ENCODE data around the gene GPBP1. TPM values are rescaled to one million over a fixed set of nuclear protein-coding genes. Genes with fewer than 3 reads are reported as not detected.

The GPBP1 gene
- total and polyA plus RNA-seq, 2 experiments from 2014 or later: 105 to 109 TPM

DNA sequence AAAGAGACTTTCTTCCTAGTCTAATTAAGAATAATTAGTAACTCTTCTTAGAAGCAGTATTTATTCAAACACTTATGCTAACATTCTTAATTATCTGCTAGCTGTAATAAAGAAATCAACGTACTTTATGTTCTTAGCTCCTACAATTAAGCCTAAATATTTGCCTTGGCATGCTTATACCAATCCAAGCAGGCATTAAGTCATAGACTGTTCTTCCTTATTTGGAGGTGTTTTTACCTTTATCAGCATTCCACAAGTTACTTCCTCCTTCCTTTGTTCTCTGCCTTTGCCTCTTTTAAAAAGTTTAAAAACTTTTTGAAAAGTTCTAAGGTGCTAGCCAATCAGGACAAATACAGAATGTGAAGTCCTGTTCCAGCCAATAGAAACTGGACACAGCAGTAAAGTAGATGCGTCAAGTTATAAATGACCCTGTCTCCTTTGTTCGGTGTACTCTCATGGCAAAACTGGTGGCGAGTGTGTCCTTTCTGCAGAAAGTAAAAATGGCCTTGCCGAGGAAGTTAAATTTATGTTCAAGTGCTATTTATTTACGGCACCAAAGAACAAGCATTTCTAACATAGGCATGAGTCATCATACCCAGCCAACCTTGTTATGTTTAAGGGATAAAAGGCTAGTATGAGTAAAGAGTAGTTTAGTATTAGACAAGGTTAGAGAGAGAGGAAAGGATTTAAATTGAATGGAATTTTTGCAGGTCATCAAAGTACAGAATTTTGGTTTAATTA is 58.6 kb downstream of the GPBP1 start:
- Histone ChIP-seq H2AFZ (no peak overlapping the region), H3K36me3 (ENCODE audit: insufficient read depth) (peaks cover 18% of the 10 kb centered on the region; the same call in 1 of the 2 replicates), H3K9me2 (ENCODE audit: insufficient read depth) (no peaks in the 10 kb centered on the region), H3K79me2 (replicated peaks; ENCODE audit: insufficient read depth) (peaks cover 79% of the 10 kb centered on the region), H3F3A (replicated peaks; ENCODE audit: low read depth) (no peaks in the 10 kb centered on the region), H3K4me1 (ENCODE audit: insufficient read depth) (peaks cover 15% of the 10 kb centered on the region), H3K27ac (ENCODE audit: low read depth) (peak overlapping the region; percentile 15), H3K4me3 (no peak overlapping the region), H3K27me3 (ENCODE audit: insufficient read depth) (no peaks in the 10 kb centered on the region), H3K4me2 (no peak overlapping the region), H4K20me1 (replicated peaks; ENCODE audit: insufficient read depth) (0 out of 2 replicates have a peak, but pooled peaks cover 10% of the 10 kb centered on the region)
- Mint-ChIP-seq H3K4me1 (peaks cover 23% of the 10 kb centered on the region), H3K4me3 (no peak overlapping the region), H3K9me3 (peaks cover 21% of the 10 kb centered on the region), H3K36me3 (ENCODE audit: low read depth) (peaks cover 75% of the 10 kb centered on the region), H3K27ac (peak overlapping the region; percentile 12; the same call in 1 of the 2 replicates), H3K27me3 (ENCODE audit: insufficient read depth, low read depth, poor library complexity) (peaks cover 3% of the 10 kb centered on the region)
- DNase-seq (ENCODE audit: low spot score): no peak
- no peak for ATAC-seq
- TF ChIP-seq STAT1 (IDR thresholded peaks at IDR 0.05; ENCODE audit: unreplicated experiment): no peak
- TF ChIP-seq, protein P1, sequence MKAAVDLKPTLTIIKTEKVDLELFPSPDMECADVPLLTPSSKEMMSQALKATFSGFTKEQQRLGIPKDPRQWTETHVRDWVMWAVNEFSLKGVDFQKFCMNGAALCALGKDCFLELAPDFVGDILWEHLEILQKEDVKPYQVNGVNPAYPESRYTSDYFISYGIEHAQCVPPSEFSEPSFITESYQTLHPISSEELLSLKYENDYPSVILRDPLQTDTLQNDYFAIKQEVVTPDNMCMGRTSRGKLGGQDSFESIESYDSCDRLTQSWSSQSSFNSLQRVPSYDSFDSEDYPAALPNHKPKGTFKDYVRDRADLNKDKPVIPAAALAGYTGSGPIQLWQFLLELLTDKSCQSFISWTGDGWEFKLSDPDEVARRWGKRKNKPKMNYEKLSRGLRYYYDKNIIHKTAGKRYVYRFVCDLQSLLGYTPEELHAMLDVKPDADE (IDR thresholded peaks at IDR 0.05): no peak
- no peak for TF ChIP-seq EZH2 (IDR thresholded peaks at IDR 0.05; ENCODE audit: low read depth, unreplicated experiment)
- TF ChIP-seq, protein P2, sequence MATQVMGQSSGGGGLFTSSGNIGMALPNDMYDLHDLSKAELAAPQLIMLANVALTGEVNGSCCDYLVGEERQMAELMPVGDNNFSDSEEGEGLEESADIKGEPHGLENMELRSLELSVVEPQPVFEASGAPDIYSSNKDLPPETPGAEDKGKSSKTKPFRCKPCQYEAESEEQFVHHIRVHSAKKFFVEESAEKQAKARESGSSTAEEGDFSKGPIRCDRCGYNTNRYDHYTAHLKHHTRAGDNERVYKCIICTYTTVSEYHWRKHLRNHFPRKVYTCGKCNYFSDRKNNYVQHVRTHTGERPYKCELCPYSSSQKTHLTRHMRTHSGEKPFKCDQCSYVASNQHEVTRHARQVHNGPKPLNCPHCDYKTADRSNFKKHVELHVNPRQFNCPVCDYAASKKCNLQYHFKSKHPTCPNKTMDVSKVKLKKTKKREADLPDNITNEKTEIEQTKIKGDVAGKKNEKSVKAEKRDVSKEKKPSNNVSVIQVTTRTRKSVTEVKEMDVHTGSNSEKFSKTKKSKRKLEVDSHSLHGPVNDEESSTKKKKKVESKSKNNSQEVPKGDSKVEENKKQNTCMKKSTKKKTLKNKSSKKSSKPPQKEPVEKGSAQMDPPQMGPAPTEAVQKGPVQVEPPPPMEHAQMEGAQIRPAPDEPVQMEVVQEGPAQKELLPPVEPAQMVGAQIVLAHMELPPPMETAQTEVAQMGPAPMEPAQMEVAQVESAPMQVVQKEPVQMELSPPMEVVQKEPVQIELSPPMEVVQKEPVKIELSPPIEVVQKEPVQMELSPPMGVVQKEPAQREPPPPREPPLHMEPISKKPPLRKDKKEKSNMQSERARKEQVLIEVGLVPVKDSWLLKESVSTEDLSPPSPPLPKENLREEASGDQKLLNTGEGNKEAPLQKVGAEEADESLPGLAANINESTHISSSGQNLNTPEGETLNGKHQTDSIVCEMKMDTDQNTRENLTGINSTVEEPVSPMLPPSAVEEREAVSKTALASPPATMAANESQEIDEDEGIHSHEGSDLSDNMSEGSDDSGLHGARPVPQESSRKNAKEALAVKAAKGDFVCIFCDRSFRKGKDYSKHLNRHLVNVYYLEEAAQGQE (IDR thresholded peaks at IDR 0.05; ENCODE audit: unreplicated experiment): no peak
- no peak for TF ChIP-seq ZNF114 (CRISPR knock-in tag; IDR thresholded peaks at IDR 0.05)
- TF ChIP-seq POLR2AphosphoS5 (IDR thresholded peaks at IDR 0.05; ENCODE audit: low read depth): no peak

DNA sequence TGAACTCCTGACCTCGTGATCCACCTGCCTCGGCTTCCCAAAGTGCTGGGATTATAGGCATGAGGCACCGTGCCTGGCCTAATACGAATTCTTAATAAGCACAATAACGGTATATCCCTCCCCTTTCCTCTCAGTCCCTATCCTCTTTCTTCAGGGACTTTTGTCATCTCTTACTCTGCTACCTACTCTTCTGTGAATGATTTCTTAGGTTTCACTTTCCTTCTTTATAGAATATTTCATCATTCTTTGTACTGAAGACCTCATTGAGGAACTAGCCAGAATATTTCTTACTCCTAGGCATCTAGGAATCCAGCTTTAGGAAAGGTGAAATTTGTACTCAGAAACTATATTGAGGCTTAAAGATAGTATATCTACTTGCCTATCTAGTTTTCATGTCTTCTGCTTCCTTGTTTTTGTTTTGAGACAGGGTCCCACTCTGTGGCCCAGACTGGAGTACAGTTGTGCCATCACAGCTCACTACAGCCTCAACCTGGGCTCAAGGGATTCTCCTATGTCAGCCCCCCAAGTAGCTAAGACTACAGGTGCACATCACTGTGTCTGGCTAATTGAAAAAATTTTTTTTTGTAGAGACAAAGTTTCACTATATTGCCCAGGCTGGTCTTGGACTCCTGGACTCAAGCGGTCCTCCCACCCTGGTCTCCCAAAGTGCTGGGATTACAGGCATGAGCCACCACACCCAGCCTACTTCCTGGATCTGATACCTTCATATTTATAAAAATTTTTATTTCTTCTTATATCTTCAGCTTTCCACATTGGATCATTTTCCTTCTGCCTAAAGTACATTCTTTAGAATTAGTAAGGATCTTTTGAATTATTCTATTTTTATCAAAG is 69.7 kb downstream of the GPBP1 start:
- no peak overlapping the region for H2AFZ ChIP-seq
- no peaks in the 10 kb centered on the region for H3K9me3 Mint-ChIP-seq
- DNase-seq (ENCODE audit: low spot score) (no peak), ATAC-seq (no peak)
- H3K9me2 ChIP-seq (ENCODE audit: insufficient read depth): no peaks in the 10 kb centered on the region
- no peaks in the 10 kb centered on the region for H3K4me1 ChIP-seq (ENCODE audit: insufficient read depth)
- H3K36me3 ChIP-seq (ENCODE audit: insufficient read depth): peaks cover 24% of the 10 kb centered on the region
- H3K27ac Mint-ChIP-seq: peak overlapping the region; percentile 78; the same call in 1 of the 2 replicates
- no peaks in the 10 kb centered on the region for H3F3A ChIP-seq (replicated peaks; ENCODE audit: low read depth)
- H3K79me2 ChIP-seq (replicated peaks; ENCODE audit: insufficient read depth): peaks cover 22% of the 10 kb centered on the region
- no peak overlapping the region for H3K4me3 Mint-ChIP-seq
- H3K36me3 Mint-ChIP-seq (ENCODE audit: low read depth): peaks cover 29% of the 10 kb centered on the region
- no peaks in the 10 kb centered on the region for H3K27me3 ChIP-seq (ENCODE audit: insufficient read depth)
- peak overlapping the region; percentile 17; the same call in 1 of the 2 replicates for H3K27ac ChIP-seq (ENCODE audit: low read depth)
- peaks cover 2% of the 10 kb centered on the region for H3K27me3 Mint-ChIP-seq (ENCODE audit: insufficient read depth, low read depth, poor library complexity)
- no peak overlapping the region for H3K4me3 ChIP-seq
- H3K4me1 Mint-ChIP-seq: peaks cover 3% of the 10 kb centered on the region; the same call in 1 of the 3 replicates
- H3K4me2 ChIP-seq: no peak overlapping the region
- no peaks in the 10 kb centered on the region; the same call in none of the 2 replicates for H4K20me1 ChIP-seq (replicated peaks; ENCODE audit: insufficient read depth)
- no peak for TF ChIP-seq EZH2phosphoT487 (IDR thresholded peaks at IDR 0.05; ENCODE audit: unreplicated experiment)
- TF ChIP-seq, protein P1 (IDR thresholded peaks at IDR 0.05): no peak
- no peak for TF ChIP-seq POLR2AphosphoS5 (IDR thresholded peaks at IDR 0.05; ENCODE audit: low read depth)
- TF ChIP-seq, protein P2 (IDR thresholded peaks at IDR 0.05; ENCODE audit: unreplicated experiment): no peak
- no peak for TF ChIP-seq STAT1 (IDR thresholded peaks at IDR 0.05; ENCODE audit: unreplicated experiment)
- TF ChIP-seq, protein P3, sequence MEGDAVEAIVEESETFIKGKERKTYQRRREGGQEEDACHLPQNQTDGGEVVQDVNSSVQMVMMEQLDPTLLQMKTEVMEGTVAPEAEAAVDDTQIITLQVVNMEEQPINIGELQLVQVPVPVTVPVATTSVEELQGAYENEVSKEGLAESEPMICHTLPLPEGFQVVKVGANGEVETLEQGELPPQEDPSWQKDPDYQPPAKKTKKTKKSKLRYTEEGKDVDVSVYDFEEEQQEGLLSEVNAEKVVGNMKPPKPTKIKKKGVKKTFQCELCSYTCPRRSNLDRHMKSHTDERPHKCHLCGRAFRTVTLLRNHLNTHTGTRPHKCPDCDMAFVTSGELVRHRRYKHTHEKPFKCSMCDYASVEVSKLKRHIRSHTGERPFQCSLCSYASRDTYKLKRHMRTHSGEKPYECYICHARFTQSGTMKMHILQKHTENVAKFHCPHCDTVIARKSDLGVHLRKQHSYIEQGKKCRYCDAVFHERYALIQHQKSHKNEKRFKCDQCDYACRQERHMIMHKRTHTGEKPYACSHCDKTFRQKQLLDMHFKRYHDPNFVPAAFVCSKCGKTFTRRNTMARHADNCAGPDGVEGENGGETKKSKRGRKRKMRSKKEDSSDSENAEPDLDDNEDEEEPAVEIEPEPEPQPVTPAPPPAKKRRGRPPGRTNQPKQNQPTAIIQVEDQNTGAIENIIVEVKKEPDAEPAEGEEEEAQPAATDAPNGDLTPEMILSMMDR (conservative IDR thresholded peaks at IDR 0.05; ENCODE audit: low read depth in 2 of 2): no peak
- no peak for TF ChIP-seq CREB1 (CRISPR knock-in tag; IDR thresholded peaks at IDR 0.05; ENCODE audit: low read depth)

All from GM23338 (cell line).